ENCODE measurements around the gene ATG4B.

ATG4B gene

GRCh38 chr2:241613017-241613780 is 24.3 kb upstream of the ATG4B start:
- DNase-seq (ENCODE audit: low read depth): no peak

- DNase-seq (ENCODE audit: low read depth): no peak
These were observed 22.5 kb upstream of the ATG4B start for GRCh38 chr2:241615041-241615440.

- DNase-seq (ENCODE audit: low read depth): no peak
These were observed 21.9 kb upstream of the ATG4B start for GRCh38 chr2:241615522-241616052.

GRCh38 chr2:241616168-241617125 is 21.0 kb upstream of the ATG4B start:
- DNase-seq (ENCODE audit: low read depth): no peak

GRCh38 chr2:241617431-241618154 is 19.9 kb upstream of the ATG4B start:
- no peak for DNase-seq (ENCODE audit: low read depth)

- DNase-seq (ENCODE audit: low read depth): no peak
These were observed 19.1 kb upstream of the ATG4B start for GRCh38 chr2:241618296-241618805.

- no peak for DNase-seq (ENCODE audit: low read depth)
These were observed 18.7 kb upstream of the ATG4B start for GRCh38 chr2:241618829-241619228.

GRCh38 chr2:241619597-241620418 is 17.7 kb upstream of the ATG4B start:
- no peak for DNase-seq (ENCODE audit: low read depth)

- DNase-seq (ENCODE audit: low read depth): no peak
These were observed 17.1 kb upstream of the ATG4B start for GRCh38 chr2:241620419-241620769.

GRCh38 chr2:241627675-241628074 is 9.8 kb upstream of the ATG4B start:
- no peak for DNase-seq (ENCODE audit: low read depth)

- no peak for DNase-seq (ENCODE audit: low read depth)
These were observed 7.6 kb upstream of the ATG4B start for GRCh38 chr2:241629762-241630435.

GRCh38 chr2:241632478-241633325 is 4.8 kb upstream of the ATG4B start:
- no peak for DNase-seq (ENCODE audit: low read depth)

- no peak for DNase-seq (ENCODE audit: low read depth)
These were observed 3.9 kb upstream of the ATG4B start for GRCh38 chr2:241633561-241633960.

GRCh38 chr2:241635756-241636155 is 1.7 kb upstream of the ATG4B start:
- DNase-seq (ENCODE audit: low read depth): no peak

GRCh38 chr2:241636182-241637017 is 1.1 kb upstream of the ATG4B start:
- DNase-seq (ENCODE audit: low read depth): no peak

- DNase-seq (ENCODE audit: low read depth): no peak
These were observed 535 bp downstream of the ATG4B start for GRCh38 chr2:241637795-241638660.

- DNase-seq (ENCODE audit: low read depth): no peak
These were observed 1.4 kb downstream of the ATG4B start for GRCh38 chr2:241638940-241639339.

- no peak for DNase-seq (ENCODE audit: low read depth)
These were observed 1.9 kb downstream of the ATG4B start for GRCh38 chr2:241639385-241639784.
